Tibial nerve (tissue), 3 donors: Measurements from ENCODE around the gene GPHA2.

ENCODE experiments used
- POLR2A ChIP-seq, 2 donors: fragments of 450-650 bp; IDR thresholded peaks; one replicate each; pipeline ENCODE4 v1.6.1; 2017; ENCODE audit warnings: antibody characterized with exemption in 2 of 2, mild to moderate bottlenecking in 2 of 2, moderate library complexity in 2 of 2
- TF ChIP-seq, protein P1 (sequence below), 5 experiments: fragments of 200-600 bp in 3 of 5; fragments of 450-650 bp in 2 of 5; sonication (generic) in 3 of 5; IDR thresholded peaks; one replicate each; pipeline ENCODE4 v1.5.1; 2016 to 2019; ENCODE audit warnings: antibody characterized with exemption in 5 of 5, mild to moderate bottlenecking in 3 of 5, moderate library complexity in 2 of 5

DNA sequence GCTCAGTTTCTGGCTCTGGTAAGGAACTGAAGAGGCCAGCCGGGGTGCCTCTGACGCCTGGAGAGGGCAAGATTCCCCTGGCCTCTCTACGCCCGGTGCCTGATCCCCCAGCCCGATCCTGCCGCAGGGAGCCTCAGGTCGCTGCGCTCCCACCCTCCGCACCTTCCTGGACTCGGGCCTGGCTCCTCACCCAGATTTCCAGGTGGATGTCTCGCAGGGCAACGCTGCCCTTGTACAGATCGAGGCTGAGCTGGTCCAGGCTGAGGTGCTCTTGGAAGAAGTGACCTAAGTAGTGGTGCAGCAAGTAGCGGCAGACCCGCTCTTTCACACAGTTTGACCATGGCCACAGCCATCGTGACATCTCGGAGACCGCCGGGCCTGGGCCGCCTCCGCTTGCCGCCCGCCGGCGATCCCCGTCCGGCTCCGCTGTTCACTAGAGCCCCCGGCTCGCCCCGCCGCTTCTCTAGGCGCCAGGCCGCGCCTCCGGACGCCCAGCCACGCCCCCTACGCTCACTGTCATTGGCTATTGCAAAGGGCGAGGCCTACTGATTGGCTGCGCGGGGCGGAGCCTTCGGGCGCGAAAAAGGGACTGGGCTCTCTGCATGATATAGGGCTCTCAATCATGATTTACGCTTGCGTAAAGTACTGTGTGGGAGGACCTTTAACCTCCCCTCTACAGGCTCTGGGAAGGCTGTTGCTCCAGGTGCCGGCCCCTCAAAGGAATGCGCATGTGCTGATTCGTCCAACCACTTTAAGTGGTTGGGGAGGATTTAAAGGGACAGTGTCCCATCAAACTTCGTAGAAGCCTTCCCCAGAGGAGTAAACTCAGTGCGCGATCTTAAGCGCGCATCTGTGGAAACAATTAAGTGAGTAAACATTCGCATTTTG is 18.7 kb downstream of the GPHA2 start, which contains the start of gene ATG2A:
- TF ChIP-seq, protein P1, sequence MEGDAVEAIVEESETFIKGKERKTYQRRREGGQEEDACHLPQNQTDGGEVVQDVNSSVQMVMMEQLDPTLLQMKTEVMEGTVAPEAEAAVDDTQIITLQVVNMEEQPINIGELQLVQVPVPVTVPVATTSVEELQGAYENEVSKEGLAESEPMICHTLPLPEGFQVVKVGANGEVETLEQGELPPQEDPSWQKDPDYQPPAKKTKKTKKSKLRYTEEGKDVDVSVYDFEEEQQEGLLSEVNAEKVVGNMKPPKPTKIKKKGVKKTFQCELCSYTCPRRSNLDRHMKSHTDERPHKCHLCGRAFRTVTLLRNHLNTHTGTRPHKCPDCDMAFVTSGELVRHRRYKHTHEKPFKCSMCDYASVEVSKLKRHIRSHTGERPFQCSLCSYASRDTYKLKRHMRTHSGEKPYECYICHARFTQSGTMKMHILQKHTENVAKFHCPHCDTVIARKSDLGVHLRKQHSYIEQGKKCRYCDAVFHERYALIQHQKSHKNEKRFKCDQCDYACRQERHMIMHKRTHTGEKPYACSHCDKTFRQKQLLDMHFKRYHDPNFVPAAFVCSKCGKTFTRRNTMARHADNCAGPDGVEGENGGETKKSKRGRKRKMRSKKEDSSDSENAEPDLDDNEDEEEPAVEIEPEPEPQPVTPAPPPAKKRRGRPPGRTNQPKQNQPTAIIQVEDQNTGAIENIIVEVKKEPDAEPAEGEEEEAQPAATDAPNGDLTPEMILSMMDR (IDR thresholded peaks at IDR 0.05): peak in 2 of 5 experiments; percentile 7 to 56
- peak; percentile 62 to 90 for TF ChIP-seq POLR2A (IDR thresholded peaks at IDR 0.05)
